IMR-90 (cell line): ENCODE data around the gene TRMT10C. TPM values are rescaled to one million over a fixed set of nuclear protein-coding genes. Genes with fewer than 3 reads are reported as not detected.
"Not testable (repeated sequence)": the region's sequence is repeated elsewhere in the genome, so short reads cannot be mapped to it uniquely, and the experiment has no call there.

ENCODE experiments used
- ATAC-seq: fragments of 200-7000 bp; cut with Tn5 transposase; 2 replicates; pipeline ENCODE4 v1.9.1; 2020; ENCODE audit warnings: low read depth, mild to moderate bottlenecking, moderate library complexity
- BruUV-seq: library from RNA; stranded (reverse); fragments of 400-500 nt; replicated peaks from 2 replicates; lab custom pipeline; 2021; lab: Mats Ljungman, UMichigan
- CTCF ChIA-PET: fragments of 300-600 bp; formaldehyde crosslinking; extraction: SDS; loops from one replicate; lab custom pipeline; 2021; ENCODE audit warnings: antibody characterized with exemption; lab: Yijun Ruan, JAX
- POLR2A ChIA-PET: fragments of 300-600 bp; sonication (Branson Sonifier 250); formaldehyde crosslinking; loops from one replicate; lab custom pipeline; 2022; ENCODE audit warnings: antibody characterized with exemption; ENCODE audit not compliant: unreplicated experiment; lab: Charles Lee
- DNase-seq: peaks from one replicate; pipeline ENCODE4 v3.0.0; 2013
- H2AFZ ChIP-seq: replicated peaks from 2 replicates; pipeline ENCODE3; 2013; ENCODE audit warnings: low read length, mild to moderate bottlenecking; ENCODE audit not compliant: poor library complexity
- H2AK5ac ChIP-seq: 2 replicates; pipeline ENCODE4 v1.6.1; 2013; ENCODE audit warnings: low read depth, low read length, inconsistent platforms
- H2AK9ac ChIP-seq: replicated peaks from 2 replicates; pipeline ENCODE3; 2013; ENCODE audit warnings: mild to moderate bottlenecking, low read depth, low read length, moderate library complexity; ENCODE audit not compliant: poor library complexity
- H2BK120ac ChIP-seq: 2 replicates; pipeline ENCODE4 v1.6.1; 2013; ENCODE audit warnings: low read depth, low read length, inconsistent platforms
- H2BK15ac ChIP-seq: 3 replicates; pipeline ENCODE4 v1.6.1; 2013; ENCODE audit warnings: low read depth, low read length, inconsistent platforms
- H2BK20ac ChIP-seq: 2 replicates; pipeline ENCODE4 v1.6.1; 2013; ENCODE audit warnings: low read depth, mild to moderate bottlenecking, inconsistent platforms, low read length, moderate library complexity
- H2BK5ac ChIP-seq: 2 replicates; pipeline ENCODE4 v1.6.1; 2013; ENCODE audit warnings: mild to moderate bottlenecking, low read depth, low read length, inconsistent platforms; ENCODE audit not compliant: poor library complexity, severe bottlenecking
- H3K14ac ChIP-seq: replicated peaks from 2 replicates; pipeline ENCODE4 v1.6.1; 2013; ENCODE audit warnings: low read depth, low read length, inconsistent platforms
- H3K18ac ChIP-seq: 2 replicates; pipeline ENCODE4 v1.6.1; 2013; ENCODE audit warnings: low read depth, low read length, control low read depth
- H3K23ac ChIP-seq: 2 replicates; pipeline ENCODE4 v1.6.1; 2013; ENCODE audit warnings: low read depth, low read length, inconsistent platforms
- H3K27ac ChIP-seq: 2 replicates; pipeline ENCODE4 v1.5.1; 2013; ENCODE audit warnings: mild to moderate bottlenecking, control low read depth, low read length; ENCODE audit not compliant: insufficient read depth
- H3K27me3 ChIP-seq: 2 replicates; pipeline ENCODE4 v1.6.1; 2013; ENCODE audit warnings: low read length; ENCODE audit not compliant: control insufficient read depth, insufficient read depth
- H3K36me3 ChIP-seq: 2 replicates; pipeline ENCODE4 v1.6.1; 2013; ENCODE audit warnings: low read length, mixed read lengths; ENCODE audit not compliant: control insufficient read depth, insufficient read depth
- H3K4ac ChIP-seq: 2 replicates; pipeline ENCODE4 v1.6.1; 2013; ENCODE audit warnings: low read depth, low read length, inconsistent platforms
- H3K4me1 ChIP-seq: 2 replicates; pipeline ENCODE4 v1.6.1; 2013; ENCODE audit warnings: low read length, mixed read lengths; ENCODE audit not compliant: control insufficient read depth, insufficient read depth
- H3K4me2 ChIP-seq: 2 replicates; pipeline ENCODE4 v1.6.1; 2013; ENCODE audit warnings: low read depth, mild to moderate bottlenecking, control low read depth, low read length, moderate library complexity
- H3K4me3 ChIP-seq: 2 replicates; pipeline ENCODE4 v1.5.1; 2013; ENCODE audit warnings: low read depth, mild to moderate bottlenecking, control low read depth, low read length, moderate library complexity; ENCODE audit not compliant: insufficient read depth
- H3K56ac ChIP-seq: 2 replicates; pipeline ENCODE4 v1.6.1; 2013; ENCODE audit warnings: low read length, inconsistent platforms; ENCODE audit not compliant: insufficient read depth; ENCODE audit errors: extremely low read depth
- H3K79me1 ChIP-seq, 2 experiments: 2 replicates each; pipeline ENCODE4 v1.6.1; 2013; ENCODE audit warnings: low read length in 2 of 2, inconsistent platforms in 1 of 2, low read depth in 1 of 2
- H3K9ac ChIP-seq: 2 replicates; pipeline ENCODE4 v1.6.1; 2013; ENCODE audit warnings: low read depth, low read length, control low read depth
- H3K9me1 ChIP-seq: 2 replicates; pipeline ENCODE4 v1.6.1; 2013; ENCODE audit warnings: low read length, inconsistent platforms; ENCODE audit not compliant: insufficient read depth
- H3K9me3 ChIP-seq: 2 replicates; pipeline ENCODE4 v1.6.1; 2013; ENCODE audit warnings: low read length; ENCODE audit not compliant: control insufficient read depth, insufficient read depth
- H4K20me1 ChIP-seq: 2 replicates; pipeline ENCODE4 v1.6.1; 2013; ENCODE audit warnings: low read length, inconsistent platforms; ENCODE audit not compliant: insufficient read depth
- H4K5ac ChIP-seq: 2 replicates; pipeline ENCODE4 v1.6.1; 2013; ENCODE audit warnings: mild to moderate bottlenecking, low read depth, low read length, control low read depth
- H4K8ac ChIP-seq, 2 experiments: 2 replicates each; pipeline ENCODE4 v1.6.1; 2013; ENCODE audit warnings: low read depth in 2 of 2, low read length in 2 of 2, control low read depth in 1 of 2, inconsistent platforms in 1 of 2
- H4K91ac ChIP-seq: 2 replicates; pipeline ENCODE4 v1.6.1; 2013; ENCODE audit warnings: low read depth, low read length, inconsistent platforms; ENCODE audit not compliant: insufficient read depth
- WGBS, 2 experiments: methylation state at CpG; one replicate each; pipeline versions ENCODE4 v1.1.5 to v1.1.7; 2013; ENCODE audit warnings: missing lambda C conversion rate in 2 of 2; ENCODE audit not compliant: insufficient read length in 1 of 2; ENCODE audit errors: extremely low coverage in 2 of 2; 5-methylcytosine and 5-hydroxymethylcytosine counted together
- dilution Hi-C: fragments of 300-500 bp; cut with HindIII; formaldehyde crosslinking; loops from one replicate; pipeline ENCODE4 v1.14.3; 2018; ENCODE audit warnings: low sequenced_read_pairs; ENCODE audit not compliant: unreplicated experiment
- in situ Hi-C: fragments of 300-500 bp; cut with MboI; formaldehyde crosslinking; loops from 3 replicates; pipeline ENCODE4 v1.14.3; 2019; ENCODE audit warnings: low sequenced_read_pairs, inconsistent platforms, mixed read lengths
- intact Hi-C: fragments of 100-400 bp; cut with micrococcal nuclease; formaldehyde crosslinking; loops from 2 replicates; pipeline ENCODE4 v1.10.0; 2022
- polyA plus RNA-seq, 3 experiments: library from polyadenylated mRNA; depleted of rRNA; stranded (reverse); fragments of >200 nt; gene quantifications; 2 replicates each; pipeline ENCODE4 v1.2.3, GENCODE V29; 2012; ENCODE audit warnings: low replicate concordance in 1 of 3
- total RNA-seq: library from RNA; depleted of rRNA; stranded (reverse); fragments of >200 nt; gene quantifications from 2 replicates; pipeline ENCODE4 v1.2.3, GENCODE V29; 2012

Gene TRMT10C
- total and polyA plus RNA-seq, 2 of the 4 experiments (the other 2 are of a cell fraction), result 13.6 to 17.0 TPM

DNA sequence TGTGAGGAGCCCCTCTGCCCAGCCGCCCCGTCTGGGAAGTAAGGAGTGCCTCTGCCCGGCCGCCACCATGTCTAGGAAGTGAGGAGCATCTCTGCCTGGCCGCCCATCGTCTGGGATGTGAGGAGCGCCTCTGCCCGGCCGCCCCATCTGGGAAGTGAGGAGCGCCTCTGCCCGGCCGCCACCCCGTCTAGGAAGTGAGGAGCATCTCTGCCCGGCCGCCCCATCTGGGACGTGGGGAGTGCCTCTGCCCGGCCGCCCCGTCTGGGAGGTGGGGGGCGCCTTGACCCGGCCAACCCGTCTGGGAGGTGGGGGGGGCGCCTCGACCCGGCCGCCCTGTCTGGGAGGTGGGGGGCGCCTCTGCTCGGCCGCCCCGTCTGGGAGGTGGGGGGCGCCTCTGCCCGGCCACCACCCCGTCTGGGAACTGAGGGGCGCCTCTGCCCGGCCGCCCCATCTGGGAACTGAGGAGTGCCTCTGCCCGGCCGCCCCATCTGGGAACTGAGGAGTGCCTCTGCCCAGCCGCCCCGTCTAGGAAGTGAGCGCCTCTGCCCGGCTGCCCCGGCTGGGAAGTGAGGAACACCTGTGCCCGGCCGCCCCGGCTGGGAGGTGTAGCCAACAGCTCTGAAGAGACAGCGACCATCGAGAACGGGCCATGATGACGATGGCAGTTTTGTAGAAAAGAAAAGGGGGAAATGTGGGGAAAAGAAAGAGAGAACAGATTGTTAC is 10.1 kb upstream of the TRMT10C start:
- DNase-seq, CTCF ChIA-PET: not testable (repeated sequence)

GRCh38 chr3:101553381-101553780 is 8.3 kb upstream of the TRMT10C start:
- H3K27ac ChIP-seq, H2AK9ac ChIP-seq, H4K5ac ChIP-seq, H3K4me1 ChIP-seq, H2AK5ac ChIP-seq, H3K79me1 ChIP-seq, H3K9me3 ChIP-seq, H4K20me1 ChIP-seq, H3K18ac ChIP-seq, ATAC-seq, H2BK5ac ChIP-seq, BruUV-seq, H2BK120ac ChIP-seq, H2BK20ac ChIP-seq, H3K9me1 ChIP-seq, H3K56ac ChIP-seq, H3K36me3 ChIP-seq, H3K4me3 ChIP-seq, H3K4me2 ChIP-seq, H2AFZ ChIP-seq, H3K14ac ChIP-seq, H3K27me3 ChIP-seq, H4K8ac ChIP-seq, DNase-seq, dilution Hi-C loops, H2BK15ac ChIP-seq, H3K9ac ChIP-seq, H4K91ac ChIP-seq, intact Hi-C loops, H3K23ac ChIP-seq, CTCF ChIA-PET, in situ Hi-C loops, H3K4ac ChIP-seq: not testable (repeated sequence)
- POLR2A ChIA-PET, result interaction anchor here (0.6 kb wide), 1 partner anchor 243 kb away, joined by 7 read pairs; no protein-coding TSS in a partner anchor
- WGBS, 2 experiments, result no CpG with 5 or more reads among the region's 5 CpGs

More for the DNA sequence above, 10.1 kb upstream of the TRMT10C start:
- H4K5ac ChIP-seq, POLR2A ChIA-PET, intact Hi-C loops, in situ Hi-C loops, H2AK5ac ChIP-seq, H3K4me2 ChIP-seq, H2BK5ac ChIP-seq, H3K4me1 ChIP-seq, H3K27ac ChIP-seq, H3K9ac ChIP-seq, H3K4me3 ChIP-seq, BruUV-seq, H2AK9ac ChIP-seq, H3K79me1 ChIP-seq, dilution Hi-C loops, H3K9me3 ChIP-seq, H4K91ac ChIP-seq, H2AFZ ChIP-seq, H3K23ac ChIP-seq, H3K36me3 ChIP-seq, H4K8ac ChIP-seq, H4K20me1 ChIP-seq, H3K27me3 ChIP-seq, ATAC-seq, H3K9me1 ChIP-seq, H3K18ac ChIP-seq, H2BK20ac ChIP-seq, H3K14ac ChIP-seq, H3K4ac ChIP-seq, H3K56ac ChIP-seq, H2BK15ac ChIP-seq, H2BK120ac ChIP-seq: not testable (repeated sequence)
- WGBS, 2 experiments, result 98% methylated on average over 17 of the region's 50 CpGs; no CpG with 5 or more reads in 1 of the 2 experiments
